Metanephros (tissue), 1 donor: ENCODE data around the gene SPATA31C2. TPM values are rescaled to one million over a fixed set of nuclear protein-coding genes. Genes with fewer than 3 reads are reported as not detected.

Experiments
- total RNA-seq: library from RNA; depleted of rRNA; stranded (reverse); fragments of >200 nt; gene quantifications from one replicate; pipeline ENCODE4 v1.2.3, GENCODE V29; 2014

SPATA31C2 gene
- 0.18 TPM for total RNA-seq

DNA sequence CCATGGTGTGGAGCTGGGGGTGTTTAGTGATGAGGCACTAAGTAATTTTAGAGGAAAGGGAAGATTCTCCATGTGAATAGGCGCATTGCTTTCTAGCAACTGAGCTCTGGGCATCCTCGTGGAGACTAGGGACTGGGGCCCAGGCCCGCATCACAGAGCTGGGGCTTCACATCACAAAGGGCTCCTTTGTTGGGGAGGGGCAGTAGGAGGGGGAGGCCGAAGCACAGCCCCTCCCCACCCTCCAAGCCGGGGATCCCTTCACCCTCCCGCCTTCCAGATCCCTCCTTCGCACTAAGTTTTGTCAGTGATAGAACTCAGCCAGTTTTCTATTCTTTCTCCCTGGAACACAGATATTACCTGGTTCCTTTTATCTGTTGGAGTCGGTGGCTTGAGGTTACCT, at the start of gene SPATA31C2:
SPATA31C2 (minus strand) TSS at position 101 of the 400 bp plus-strand sequence; CDS start at position 72, 29 bp downstream.

Other genes starting within 250 kb of the SPATA31C2 start
- gene SPATA31C1, start 220.5 kb downstream of the SPATA31C2 start, total RNA-seq: 0.18 TPM
- 10.8 TPM for gene CDK20, start 163.9 kb downstream of the SPATA31C2 start, total RNA-seq
- gene SPIN1, start 250.0 kb upstream of the SPATA31C2 start, total RNA-seq: 137 TPM